KG1 (cell line): ENCODE data around the gene NUP107.

Experiments used
- DNase-seq: peaks from one replicate; lab custom pipeline; 2025; lab: John Stamatoyannopoulos, UW

Gene NUP107

DNA sequence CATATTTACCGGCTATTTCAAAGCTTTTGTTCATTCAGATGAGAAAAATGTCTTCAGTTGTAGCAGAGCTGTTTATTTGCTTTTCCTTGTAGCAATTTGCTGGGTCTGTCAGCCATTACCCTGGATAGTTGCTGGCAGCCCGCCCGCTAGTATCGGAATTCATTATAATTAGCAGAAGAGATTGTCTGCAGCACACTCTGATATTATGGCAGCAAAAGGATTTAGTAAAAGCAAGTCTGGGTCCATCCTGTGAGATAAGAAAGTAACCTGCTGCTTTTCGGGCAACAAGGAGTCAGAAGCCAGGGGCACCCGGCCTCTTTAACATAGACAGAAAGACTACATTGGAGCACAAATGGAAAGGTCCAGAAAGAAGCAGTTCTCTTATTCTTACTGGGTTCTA, 53.1 kb downstream of the NUP107 start:
- DNase-seq = no peak

DNA sequence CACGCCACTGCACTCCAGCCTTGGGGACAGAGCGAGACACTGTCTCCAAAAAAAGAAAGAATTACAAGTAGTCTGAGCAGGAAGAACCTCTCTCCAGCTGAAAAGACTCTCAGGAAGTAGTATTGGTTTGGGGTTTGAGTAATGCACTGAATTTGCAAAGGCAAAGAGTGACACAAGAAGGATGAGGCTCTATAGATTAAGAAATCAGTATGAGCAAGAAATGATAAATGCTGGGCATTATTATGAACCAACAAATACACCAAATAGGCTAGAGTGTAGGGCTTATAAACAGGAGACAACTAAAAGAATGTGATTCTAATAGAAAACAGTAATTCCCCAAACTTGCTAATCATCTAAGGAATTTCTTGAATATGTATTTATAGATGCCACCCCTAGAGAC, 56.6 kb downstream of the NUP107 start:
- DNase-seq = no peak

DNA sequence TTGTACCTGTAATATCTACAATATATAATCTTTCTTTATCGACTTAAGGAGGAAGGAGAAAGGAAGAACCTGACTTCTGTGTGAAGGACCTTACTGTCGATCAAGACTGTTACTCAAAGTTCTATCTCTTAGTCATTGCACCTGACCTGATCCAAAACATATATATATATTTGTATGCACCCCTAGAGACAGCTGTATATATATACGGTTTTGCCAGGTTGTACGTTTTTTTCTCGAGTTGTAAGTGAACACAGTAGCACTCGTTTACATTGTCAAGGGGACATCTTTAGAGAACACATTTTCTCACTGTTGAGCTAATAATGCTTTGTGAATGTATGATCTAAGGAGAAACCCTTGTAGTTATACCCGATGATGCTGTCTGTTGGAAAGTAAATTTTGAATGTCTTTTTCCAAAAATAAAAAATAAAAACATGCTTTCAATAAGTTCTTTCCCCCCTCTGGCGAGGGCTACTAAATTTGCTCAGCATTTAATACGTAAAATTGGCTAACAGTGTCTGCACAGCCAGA, 58.7 kb downstream of the NUP107 start:
- no peak for DNase-seq

DNA sequence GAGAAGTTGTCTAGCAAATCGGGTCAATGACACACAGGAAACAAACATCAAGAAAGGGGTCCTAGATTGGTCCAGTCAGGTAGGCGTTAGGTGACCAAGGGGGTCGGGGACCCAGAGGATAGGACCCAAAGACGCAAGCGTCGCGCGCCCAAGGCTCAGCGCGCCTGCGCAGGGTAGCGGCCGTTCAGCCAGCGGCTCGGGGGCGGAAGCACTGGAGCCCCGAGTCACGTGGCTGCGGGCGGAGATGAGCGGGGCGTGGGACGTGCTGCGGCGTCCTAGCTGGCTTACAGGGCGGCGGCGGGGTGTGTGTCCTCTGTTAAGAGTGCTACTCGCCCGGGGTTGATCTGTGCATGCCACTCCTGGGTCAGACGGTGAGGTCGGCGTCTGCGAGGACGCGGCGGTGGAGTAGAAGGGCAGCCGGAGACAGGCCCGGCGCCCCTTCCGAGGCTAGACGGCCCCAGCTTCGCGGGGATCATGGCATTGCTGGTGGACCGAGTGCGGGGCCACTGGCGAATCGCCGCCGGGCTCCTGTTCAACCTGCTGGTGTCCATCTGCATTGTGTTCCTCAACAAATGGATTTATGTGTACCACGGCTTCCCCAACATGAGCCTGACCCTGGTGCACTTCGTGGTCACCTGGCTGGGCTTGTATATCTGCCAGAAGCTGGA, 59.3 kb downstream of the NUP107 start, which contains the start of gene SLC35E3:
TSS of gene SLC35E3 (plus strand) at position 273 of the 668 bp plus-strand sequence. CDS start at position 475, 202 bp downstream.
- DNase-seq = peak; percentile 83

- peak; percentile 59 for DNase-seq
Measured at GRCh38 chr12:68746572-68747180, 59.9 kb downstream of the NUP107 start.

DNA sequence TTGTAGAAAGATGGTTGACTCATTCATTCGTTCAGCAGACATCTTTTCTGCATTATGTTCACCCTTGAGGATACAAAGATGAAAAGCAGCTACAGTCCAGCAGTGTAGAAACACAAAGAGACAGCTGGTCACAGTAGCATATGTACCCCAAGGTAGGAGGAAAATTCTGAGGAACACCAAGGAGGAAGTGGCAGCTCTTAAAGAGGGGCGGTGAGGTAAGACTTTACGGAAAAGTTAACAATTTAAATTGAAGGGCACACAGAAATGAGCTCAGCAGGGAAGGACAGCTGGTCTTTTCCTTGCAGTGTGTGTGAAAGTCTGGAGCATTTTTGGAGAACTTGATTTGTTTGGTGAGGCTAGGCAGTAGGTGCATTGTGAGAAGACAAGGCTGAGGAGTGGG, 62.7 kb downstream of the NUP107 start:
- DNase-seq = no peak

- no peak for DNase-seq
Measured at GRCh38 chr12:68749861-68750260, 63.1 kb downstream of the NUP107 start.

- DNase-seq = no peak
Measured at GRCh38 chr12:68750506-68750905, 63.7 kb downstream of the NUP107 start.

DNA sequence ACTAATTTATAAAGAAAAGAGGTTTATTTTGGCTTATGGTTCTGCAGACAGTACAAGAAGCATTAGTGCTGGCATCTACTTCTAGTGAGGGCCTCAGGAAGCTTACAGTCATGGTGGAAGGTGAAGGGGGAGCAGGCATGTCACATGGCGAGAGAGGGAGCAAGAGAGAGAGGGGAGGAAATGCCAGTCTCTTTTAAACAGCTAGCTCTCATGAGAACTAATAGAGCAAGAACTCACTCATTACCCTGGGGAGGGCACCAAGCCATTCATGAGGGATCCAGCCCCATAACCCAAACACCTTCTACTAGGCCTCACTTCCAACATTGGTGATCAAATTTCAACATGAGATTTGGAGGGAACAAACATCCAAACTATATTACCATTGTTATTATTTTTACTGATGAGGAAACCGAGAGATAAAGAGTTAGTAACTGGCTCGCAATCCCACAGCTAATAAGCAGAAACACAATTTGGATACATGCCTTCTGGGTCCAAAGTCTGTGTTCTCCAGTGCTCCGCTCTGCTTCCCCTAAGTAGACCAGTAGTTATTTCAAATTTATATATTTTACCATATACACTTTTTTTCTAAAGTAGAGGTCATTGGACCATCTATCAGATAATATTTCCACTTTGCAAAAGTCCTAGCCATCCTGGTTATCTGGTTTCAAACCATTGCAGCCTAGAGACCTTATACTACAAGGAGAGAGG, 68.9 kb downstream of the NUP107 start:
- no peak for DNase-seq

DNA sequence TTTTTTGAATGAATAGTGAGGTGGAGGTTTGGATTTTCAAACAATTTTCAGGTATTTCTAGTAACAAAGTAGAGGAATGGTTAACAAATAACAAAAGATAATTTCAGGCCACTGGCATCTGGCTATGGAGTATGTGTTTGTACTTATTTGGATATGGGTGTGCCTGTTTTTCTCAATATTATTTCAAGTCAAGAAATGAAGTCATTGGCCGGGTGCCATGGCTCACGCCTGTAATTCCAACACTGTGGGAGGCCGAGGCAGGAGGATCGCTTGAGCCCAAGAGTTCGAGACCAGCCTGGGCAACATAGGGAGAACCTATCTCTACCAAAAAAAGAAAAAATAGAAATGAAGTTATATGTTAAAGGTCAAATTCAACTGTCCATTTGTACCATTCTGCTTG, 73.1 kb downstream of the NUP107 start:
- no peak for DNase-seq

DNA sequence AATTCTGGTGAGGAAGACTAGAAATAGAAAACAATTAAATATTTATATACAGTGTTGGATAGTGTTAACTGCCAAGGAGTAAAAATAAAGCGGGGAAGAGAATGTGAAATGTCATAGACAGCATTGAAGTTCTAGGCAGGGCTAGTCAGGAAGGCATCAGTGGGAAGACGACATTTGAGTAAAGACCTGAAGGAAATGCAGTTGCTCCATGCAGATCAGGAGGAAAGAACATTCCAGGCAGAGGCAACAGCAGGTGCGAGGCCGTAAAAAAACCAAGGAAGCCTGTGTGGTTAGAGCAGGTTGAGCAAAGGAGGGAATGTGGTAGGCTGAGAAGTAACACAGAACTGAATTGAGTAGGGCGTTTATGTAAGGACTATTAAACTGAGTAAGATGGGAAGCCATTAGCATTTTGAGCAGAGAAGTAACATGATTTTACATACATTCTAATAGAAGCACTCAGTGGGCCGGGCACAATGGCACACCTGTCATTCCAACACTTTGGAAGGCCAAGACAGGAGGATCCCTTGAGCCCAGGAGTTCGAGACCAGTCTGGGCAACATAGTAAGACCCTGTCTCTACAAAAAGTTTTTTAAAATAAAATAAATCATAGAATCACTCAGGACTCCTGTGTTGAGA, 74.1 kb downstream of the NUP107 start:
- DNase-seq = no peak

GRCh38 chr12:68761442-68761812, 74.6 kb downstream of the NUP107 start:
- DNase-seq = no peak

- no peak for DNase-seq
Measured at GRCh38 chr12:68761901-68762630, 75.3 kb downstream of the NUP107 start.

- no peak for DNase-seq
Measured at GRCh38 chr12:68762691-68763090, 75.9 kb downstream of the NUP107 start.

- DNase-seq = no peak
Measured at GRCh38 chr12:68765696-68766095, 78.9 kb downstream of the NUP107 start.

GRCh38 chr12:68766646-68767045, 79.9 kb downstream of the NUP107 start:
- no peak for DNase-seq

DNA sequence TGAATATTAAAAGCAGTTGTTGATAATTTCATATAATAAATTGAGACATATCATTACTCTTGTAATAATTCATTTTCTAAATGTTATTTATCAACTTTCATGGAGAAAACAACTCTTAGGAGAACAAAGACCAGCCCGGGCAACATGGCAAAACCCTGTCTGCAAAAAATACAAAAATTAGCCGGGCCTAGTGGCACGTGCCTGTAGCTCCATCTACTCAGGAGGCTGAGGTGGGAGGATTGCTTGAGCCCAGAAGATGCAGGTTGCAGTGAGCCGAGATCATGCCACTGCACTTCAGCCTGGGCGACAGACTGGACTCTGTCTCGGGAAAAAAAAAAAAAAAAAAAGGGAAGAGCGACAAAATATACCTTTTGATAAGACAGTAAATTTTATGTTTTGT, 80.4 kb downstream of the NUP107 start:
- no peak for DNase-seq

DNA sequence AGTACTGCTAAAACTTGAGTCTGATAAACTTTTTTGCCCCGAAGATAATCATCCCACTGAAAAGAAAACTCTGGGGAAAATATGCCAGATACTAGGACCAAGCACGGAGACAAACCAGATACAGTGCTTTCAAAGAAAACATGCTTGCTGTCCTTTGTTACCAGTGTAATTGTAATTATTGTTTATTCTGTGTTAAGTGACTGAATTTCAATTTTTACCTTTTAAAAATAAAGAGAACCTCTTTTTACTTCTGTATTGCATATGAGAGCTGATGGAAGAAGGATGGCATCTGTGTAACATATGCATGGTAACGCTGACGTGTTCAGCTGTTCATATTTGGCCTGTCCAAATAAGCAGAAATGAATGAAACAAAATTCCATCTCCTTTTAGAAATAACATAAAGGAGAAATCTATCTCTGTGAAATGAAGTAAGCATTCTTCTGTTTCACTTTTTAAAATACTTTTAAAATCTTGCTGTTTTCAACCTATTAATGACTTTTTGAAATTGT, 81.7 kb downstream of the NUP107 start:
- DNase-seq = no peak

DNA sequence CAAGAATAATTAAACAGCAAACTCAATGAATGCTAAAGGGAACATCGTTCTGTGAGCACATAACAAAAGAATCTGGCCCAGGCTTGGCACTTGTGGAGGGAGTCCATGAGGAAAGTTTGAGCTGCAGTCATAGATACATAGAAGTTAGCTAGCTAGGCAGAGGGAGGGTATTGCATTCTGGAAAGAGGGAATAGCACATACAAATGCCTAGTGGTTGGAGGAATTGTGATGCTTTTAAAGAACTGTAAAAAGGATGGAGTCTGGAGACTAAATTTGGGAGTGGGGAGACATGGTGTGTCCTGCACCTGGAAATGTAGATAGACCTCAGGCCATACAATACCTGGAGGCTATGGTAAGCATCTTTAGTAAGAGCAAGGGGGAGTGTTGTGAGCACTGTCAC, 83.2 kb downstream of the NUP107 start:
- no peak for DNase-seq

GRCh38 chr12:68771223-68771925, 84.6 kb downstream of the NUP107 start:
- no peak for DNase-seq

DNA sequence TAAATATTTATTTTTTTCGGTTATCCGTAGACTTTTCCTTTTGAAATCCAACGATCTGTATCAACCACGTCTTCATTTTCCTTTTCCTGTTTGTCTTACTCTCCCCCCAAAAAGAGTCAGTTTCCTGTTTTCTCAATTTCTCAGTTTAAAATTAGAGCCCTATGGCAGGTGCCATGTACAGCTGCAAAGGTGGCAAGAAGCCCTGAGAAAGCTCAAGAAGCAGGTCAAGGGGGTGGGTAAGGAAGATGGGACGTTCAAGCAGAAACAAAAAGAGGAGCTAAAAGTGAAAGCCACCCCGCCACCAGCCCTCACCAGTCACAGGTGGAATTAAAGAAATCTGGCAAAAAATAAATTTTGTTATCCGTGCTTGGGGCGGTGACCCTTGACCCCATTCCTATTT, 85.9 kb downstream of the NUP107 start:
- DNase-seq = no peak
